Activated naive CD4-positive, alpha-beta T cell (primary cell): ENCODE results near the gene CALHM4.
"Not testable (repeated sequence)": the region's sequence is repeated elsewhere in the genome, so short reads cannot be mapped to it uniquely, and the experiment has no call there.

ENCODE experiments used
- DNase-seq, 4 experiments: peaks; one replicate each; lab custom pipeline; 2025; lab: John Stamatoyannopoulos, UW

Gene CALHM4

DNA sequence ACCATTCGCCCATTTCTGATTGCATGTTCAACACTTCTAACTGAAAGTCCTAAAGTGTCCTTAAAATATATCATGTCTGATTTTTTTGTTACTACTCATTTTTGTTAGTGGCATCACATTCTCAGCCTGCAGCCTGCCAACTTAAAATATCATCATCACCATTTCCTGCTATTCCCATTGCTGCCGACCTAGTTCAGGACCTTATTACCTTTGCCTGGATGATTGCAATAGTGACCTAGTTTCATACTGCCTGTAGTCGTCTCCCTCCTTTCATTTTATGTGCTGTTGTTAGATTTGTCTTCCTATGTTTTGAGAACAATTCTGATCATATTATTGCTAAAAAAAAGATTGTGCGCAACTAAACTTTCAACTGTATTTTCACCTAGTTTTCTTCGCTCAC, 23.9 kb downstream of the CALHM4 start:
- DNase-seq = no peak

DNA sequence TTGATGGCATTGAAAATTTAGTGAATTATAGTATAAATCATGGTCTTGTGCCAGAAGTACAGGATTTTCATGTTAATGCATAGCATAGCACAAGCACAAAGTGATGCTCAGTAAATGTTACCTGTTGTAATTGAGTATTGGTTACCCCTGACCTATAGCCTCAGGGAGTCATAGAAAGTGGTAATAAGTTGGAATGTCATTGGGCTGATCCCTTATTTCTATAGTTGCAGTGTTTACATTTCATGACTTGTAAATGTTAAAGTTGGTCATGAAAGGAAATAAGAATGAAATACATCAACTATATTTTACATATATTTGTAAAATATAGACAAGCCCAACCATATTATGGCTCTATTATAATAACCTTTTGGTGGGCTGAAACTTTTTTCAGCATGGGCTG, 24.8 kb downstream of the CALHM4 start:
- no peak for DNase-seq

DNA sequence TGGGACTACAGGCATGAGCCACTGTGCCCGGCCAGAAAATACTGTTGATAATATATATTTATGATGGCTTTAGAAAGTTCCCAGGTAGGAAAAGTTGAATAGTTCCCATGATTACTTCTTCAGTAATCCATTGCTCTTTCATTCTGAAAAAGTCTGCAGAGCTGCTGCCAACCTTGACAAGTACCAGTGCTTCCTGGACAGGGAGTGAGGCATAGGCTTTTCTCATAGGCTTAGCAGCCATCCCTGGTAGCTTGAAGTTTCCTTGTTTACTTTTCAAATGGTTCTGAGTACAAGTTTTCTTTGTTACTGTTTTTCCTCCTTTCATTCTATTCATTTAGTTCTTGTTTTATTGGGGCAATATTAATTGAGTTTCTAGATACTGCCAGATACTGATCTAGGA, 25.6 kb downstream of the CALHM4 start:
- DNase-seq = no peak

DNA sequence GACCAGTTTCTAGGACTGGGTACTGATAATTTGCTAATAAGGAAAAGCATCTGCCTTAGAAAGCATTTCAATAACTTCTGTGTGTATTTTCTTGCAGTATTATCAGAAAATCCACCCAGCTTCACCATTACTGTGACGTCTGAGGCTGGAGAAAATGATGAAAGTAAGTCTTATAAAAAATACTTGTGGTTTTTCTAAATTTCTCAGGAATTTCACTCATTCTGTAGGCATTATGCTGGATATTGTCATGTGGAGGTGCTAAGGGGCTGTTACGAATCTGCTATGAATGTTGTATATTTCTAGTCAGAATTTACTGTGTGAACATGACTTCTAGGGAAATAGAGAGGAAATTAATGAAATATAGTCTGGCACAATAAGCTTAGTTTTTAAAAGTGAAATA, 26.6 kb downstream of the CALHM4 start:
- no peak for DNase-seq

DNA sequence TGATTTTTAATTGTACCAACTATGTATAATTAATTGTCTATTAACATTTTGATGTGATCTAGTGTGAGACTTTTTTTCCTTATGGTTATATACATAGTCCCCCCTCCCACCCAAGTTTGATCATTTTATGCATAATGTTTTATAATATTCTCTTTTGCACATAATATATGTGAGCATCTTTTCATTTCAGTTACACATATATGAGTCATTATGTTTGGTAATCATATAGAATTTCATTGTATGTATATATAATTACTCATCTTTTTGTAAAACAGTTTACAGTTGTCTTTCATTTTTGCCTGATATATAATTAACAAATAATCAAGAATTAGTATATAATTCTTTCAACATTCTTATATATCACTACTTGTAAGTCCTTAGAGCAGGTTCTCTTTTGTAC, 32.7 kb downstream of the CALHM4 start:
- DNase-seq = no peak

DNA sequence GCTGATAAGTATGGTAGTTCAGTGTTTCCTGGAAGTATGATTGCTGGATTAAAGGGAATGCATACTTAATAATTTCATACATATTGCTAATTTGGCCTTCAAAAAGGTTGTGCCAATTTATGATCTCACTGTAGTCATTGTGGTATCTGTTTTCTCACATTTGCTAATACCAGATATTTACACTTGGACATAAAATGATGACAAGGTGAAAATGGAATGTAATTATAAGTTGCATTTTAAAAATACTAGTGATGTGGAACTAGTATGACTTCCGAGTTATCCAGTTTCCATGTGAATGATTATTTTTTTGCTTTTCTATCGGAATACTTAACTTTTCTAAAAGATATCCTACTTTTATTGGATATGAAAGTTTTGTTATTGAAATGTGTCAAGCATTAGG, 33.2 kb downstream of the CALHM4 start:
- DNase-seq = no peak

DNA sequence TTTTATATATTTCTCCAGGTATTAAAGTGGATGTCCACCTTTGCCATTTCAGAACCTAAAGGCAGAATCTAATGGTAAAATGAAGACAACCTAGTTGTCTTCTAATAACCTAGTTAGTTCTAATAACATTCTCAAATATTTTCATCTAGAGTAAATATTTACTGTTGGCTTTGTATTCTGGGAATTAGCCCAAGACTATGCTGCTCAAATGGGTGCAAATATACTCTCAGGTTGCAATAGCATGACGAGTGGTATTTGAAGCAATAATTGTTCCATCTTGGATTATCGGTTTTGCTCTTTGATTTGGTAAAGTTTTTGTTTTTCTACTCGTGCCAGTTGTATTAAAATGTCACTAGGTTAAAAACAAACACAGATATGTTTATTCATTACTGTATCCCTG, 41.7 kb downstream of the CALHM4 start:
- no peak for DNase-seq

DNA sequence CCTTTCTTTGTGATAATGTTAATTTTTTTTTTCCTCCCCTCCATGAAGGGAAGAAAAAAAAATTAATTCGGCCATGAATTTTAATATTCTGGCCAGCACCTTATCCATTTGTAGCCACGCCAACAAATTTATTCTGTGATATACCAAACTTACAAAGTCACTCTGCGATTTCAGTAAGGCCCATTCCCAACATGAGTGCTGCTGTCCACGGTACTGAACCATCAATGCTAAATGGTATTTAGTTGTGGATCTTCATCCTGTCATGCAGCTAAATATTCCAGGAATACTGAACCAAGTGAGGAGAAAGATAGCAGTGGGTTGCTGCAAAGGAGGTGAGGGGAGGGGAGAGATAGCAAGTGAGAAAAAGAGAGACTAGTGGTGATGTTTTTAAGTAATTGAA, 43.3 kb downstream of the CALHM4 start:
- no peak for DNase-seq

DNA sequence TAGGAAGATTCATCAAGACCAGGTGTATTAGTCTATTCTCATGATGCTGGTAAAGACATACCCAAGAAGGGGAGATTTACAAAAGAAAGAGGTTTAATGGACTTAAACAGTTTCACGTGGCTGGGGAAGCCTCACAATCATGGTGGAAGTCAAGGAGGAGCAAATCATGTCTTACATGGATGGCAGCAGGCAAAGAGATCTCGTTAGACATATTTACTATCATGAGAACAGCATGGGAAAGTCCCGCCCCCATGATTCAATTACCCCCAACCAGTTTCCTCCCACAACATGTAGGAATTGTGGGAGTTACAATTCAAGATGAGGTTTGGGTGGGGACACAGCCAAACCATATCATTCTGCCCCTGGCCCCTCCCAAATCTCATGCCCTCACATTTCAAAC, 50.4 kb downstream of the CALHM4 start:
- DNase-seq = not testable (repeated sequence)

DNA sequence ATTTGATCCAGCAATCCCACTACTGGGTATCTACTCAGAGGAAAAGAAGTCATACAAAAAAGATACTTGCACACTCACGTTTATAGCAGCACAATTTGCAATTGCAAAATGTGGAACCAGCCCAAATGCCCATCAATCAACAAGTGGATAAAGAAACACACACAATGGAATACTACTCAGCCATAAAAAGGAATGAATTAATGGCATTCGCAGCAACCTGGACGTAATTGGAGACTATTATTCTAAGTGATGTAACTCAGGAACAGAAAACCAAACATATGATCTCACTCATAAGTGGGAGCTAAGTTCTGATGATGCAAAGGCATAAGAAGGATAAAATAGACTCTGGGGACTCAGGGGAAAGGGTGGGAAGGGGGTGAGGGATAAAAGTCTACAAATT, 51.3 kb downstream of the CALHM4 start:
- DNase-seq = not testable (repeated sequence)

DNA sequence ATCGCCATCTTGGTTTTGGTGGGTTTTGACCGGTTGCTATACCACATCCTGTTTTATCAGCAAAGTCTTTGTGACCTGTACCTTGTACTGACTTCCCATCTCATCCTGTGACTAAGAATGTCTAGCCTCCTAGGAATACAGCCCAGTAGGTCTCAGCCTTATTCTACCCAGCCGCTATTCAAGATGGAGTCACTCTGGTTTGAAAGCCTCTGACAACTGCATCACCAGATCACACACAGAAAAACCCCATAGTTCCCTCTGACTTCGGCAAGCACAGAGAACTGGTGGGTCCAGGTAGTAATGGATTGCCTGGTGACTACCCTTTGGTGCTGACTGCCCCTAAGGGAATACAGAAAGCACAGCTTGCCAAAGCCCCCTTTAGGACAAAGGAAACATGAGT, 52.4 kb downstream of the CALHM4 start:
- no peak for DNase-seq
